ENCODE results near the gene SETD1B.
"Not testable (repeated sequence)": the region's sequence is repeated elsewhere in the genome, so short reads cannot be mapped to it uniquely, and the experiment has no call there.

The SETD1B gene

DNA sequence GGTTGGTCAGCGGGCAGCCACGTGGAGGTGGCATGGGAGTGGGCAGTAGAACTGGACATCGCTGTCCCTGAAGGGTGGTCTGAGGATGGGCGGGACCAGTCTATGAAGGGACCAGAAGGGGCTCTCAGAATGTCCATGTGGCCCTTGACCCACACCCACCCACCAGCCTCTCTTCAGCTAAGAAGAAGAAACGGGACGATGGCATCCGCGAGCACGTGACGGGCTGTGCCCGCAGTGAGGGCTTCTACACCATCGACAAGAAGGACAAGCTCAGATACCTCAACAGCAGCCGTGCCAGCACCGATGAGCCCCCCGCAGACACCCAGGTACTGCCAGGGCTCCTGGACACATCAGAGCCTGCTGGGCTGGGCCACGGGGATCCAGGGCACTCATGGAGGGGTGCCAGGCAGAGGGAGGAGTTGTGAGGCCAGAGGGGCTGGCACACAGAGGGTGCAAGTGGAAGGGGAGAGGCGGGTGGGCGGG is 21.3 kb downstream of the SETD1B start:
- DNase-seq (ENCODE audit: low spot score), result no peak

- DNase-seq (ENCODE audit: low spot score), result no peak
Observed at GRCh38 chr12:121826318-121827150, 22.7 kb downstream of the SETD1B start.

GRCh38 chr12:121827351-121828099 is 23.7 kb downstream of the SETD1B start:
- DNase-seq (ENCODE audit: low spot score), result no peak

DNA sequence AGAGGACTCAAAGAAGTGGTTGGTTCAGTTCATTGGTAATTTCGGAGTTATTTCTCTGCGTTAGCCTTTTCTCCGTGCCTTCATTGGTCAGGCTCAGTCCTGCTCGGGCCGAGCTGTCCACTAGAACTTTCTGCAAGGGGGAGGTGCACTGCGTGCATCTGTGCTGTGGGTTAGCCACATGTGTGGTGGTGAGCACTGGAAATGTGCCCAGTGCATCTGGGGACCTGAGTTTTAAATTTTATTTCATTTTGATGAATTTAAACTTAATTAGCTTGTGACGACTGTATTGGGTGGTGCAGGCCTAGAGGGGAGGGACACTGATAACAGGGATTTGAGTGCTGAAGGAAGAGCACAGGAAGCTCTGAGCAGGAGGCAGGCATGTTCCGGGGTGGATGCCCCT is 24.5 kb downstream of the SETD1B start:
- no peak for DNase-seq (ENCODE audit: low spot score)

- no peak for DNase-seq (ENCODE audit: low spot score)
Observed at GRCh38 chr12:121828826-121829225, 25.0 kb downstream of the SETD1B start.

DNA sequence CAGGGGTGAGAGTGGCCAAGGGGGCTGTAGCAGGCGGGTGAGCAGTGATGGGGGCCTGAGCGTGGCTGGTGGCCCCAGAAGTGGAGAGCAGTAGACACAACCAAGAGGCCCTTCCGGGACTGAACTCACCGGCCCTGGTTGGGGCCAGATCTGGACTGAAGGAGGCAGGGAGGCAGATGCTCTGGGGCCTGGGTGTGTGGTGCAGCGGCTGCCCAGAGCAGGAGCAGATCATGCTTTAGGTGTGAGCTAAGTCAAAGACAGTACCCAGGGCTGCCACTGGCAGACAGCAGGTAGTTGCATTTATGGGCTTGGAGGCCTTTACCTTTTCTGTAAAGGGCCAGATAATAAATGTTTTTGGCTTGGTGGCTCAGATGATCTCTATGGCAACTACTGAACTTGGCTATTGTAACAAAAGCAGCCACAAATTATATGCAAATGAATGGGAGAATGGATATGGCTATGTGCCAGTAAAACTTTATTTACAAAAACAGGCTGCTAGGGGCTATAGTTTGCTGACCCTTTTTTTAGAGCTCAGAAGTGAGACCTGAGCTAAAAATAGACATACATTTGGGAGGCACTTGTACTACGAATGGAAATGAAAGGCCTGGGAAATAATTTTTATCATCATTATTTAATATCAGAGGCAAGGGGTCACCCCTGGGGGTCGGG is 25.6 kb downstream of the SETD1B start:
- DNase-seq (ENCODE audit: low spot score), result no peak

DNA sequence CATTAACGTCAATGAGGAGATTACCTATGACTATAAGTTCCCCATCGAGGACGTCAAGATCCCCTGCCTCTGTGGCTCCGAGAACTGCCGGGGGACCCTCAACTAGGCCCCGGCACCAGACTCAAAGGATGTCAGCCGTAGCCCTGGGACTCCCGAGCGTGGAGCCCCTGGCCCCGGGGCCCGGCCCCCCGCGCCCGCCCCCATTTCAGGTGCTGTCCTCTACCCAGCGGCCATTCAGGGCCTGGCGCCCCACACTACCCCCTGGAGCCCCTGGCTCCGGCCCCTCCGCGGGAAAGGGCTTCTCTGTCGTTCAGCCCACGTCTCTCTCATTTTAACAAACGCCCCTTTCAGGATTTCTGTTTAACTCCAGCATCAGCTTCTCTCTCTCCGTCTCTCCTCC is 26.3 kb downstream of the SETD1B start:
- no peak for DNase-seq (ENCODE audit: low spot score)

DNA sequence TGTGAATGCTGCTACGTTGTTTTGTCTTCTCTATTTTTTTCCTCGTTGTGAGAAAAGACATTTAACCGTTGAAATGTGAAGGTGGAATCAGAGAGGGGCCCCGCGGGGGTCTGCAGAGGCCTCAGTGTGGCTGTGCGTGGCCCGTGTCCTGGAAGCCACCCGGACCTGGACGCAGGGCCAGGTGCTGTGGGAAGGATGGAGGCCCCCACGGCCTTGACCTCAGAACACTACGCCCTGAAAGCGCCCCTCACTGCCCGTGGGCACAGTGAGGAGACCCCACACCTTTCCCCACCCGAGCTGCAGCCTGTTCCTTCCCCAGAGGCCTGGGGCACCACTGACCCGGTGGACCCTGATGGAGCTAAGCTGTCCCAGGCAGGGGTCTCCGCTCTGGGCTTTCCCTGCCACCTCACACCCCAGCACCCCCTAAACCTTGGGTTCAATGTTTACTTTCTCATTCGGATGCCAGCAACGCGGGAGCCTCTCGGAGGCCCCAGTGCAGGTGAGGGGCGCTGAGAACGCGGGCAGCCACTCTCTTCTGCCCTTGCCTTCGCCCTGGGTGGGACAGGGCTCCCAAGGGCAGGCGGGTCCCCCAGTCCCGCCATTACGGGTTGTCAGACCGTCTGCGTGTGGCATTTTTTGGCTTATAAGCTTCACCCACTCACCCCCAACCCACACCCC is 26.9 kb downstream of the SETD1B start:
- DNase-seq (ENCODE audit: low spot score), result no peak

- DNase-seq (ENCODE audit: low spot score), result no peak
Observed at GRCh38 chr12:121831571-121832245, 27.9 kb downstream of the SETD1B start.

GRCh38 chr12:121837680-121838079 is 33.9 kb downstream of the SETD1B start:
- no peak for DNase-seq (ENCODE audit: low spot score)

DNA sequence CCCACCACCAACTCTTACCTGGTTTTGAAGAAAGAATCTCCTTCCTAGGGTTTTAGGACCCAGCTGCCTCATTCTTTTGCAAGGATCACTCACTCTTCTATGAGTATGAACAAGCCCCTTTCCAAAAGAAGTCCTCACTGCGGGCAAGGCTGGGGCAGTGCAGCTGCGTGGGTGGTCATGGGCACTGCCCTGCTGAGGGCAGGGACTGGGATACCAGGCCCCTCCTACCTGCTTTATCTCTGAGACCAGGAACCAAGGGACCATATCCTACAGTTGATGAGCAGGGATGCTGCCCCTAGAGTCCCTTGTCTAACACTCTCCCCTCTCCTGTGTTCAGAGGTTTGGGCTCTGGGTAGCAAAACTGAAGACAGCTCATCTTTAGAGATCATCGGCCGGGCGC is 34.3 kb downstream of the SETD1B start:
- DNase-seq (ENCODE audit: low spot score), result no peak

DNA sequence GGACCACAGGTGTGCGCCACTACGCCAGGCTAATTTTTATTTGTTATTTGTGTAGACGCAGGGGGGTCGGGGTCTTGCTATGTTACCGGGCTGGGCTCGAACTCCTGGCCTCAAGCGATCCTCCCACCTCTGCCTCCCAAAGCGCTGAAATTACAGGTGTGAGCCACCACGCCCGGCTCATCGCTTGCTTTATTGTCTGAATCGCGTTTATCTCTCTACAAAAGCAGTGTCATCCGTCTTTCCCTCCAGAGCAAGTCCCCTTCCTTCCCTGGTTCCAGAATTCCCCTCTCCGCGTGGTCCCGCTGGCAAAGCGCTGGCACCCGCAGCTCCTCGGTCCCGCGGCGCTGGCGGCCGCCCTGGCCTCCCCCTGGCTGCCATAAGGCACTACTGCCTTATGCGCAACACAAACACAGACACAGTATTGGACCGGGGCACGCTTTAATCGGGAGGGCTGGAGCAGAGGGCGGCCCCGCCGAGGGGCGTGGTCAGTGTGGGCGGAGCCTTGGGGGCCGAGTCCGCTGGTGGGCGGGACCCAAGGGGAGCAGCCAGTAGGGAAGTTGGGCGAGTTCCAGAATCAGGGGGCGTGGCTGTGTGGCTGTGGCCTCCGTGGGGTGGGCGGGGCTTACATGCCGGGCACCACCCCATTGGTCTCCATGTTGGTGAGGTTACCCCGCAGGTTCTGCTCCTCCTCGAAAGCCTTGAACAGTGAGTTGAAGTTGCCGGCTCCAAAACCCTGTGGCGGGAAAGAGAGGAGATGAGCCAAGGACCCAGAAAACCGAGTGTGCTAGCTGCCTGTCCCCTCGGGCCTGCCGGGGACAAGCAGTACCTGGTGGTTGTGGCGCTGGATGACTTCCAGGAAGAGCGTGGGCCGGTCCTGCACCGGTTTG is 35.5 kb downstream of the SETD1B start:
- peak; percentile 99 for DNase-seq (ENCODE audit: low spot score)

GRCh38 chr12:121839993-121840761 is 36.4 kb downstream of the SETD1B start:
- DNase-seq (ENCODE audit: low spot score), result no peak

DNA sequence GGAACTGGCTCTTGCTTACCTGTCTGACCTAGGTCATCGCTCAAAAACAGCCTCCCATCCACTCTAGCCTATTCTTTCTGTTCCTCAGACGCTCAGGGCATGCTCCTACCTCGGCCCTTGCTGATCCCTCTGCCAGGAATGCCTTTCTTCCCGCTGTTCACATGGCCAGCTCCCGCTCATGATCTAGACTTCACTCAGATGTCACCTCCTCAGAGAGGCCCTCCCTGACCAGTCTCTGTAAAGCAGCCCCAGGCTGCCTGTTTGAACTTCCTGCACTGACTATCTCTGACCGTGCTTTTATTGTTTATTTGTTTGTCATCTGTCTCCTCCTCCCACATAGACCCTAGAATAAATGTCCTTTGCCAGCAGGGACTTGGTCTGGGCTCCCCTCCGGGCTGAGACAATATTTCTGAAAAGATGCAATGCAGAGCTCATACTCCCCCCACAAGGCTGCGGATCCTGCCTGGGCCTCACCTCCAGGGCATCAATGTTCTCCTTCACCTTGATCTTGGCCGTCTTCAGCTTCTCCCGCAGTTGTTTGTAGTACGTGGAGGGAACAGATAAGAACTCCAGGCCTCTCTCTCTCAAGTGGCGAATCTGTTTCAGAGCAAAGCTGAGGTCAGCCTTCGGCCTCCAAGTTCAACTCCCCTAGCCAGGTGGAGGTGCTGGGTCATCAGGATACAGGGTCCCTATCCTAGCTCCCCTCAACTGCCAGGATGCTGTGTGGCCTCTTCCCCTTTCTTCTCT is 39.6 kb downstream of the SETD1B start:
- DNase-seq (ENCODE audit: low spot score), result no peak

DNA sequence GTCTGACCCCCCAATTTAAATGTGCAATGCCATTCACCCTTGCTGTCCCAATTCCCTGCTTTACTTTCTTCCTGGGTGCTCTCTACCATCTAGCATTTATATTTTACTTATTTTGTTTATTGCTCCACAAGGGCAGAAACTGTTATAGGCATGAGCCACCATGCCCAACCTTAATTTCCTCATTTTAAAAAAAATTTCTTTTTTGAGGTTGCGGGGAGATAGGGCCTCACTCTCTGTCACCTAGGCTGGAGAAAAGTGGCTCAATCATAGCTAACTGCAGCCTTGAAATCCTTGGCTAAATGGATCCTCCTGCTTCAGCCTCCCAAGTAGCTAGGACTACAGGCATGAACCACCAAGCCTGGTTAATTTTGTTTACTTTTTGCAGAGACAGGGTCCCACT is 41.9 kb downstream of the SETD1B start:
- no peak for DNase-seq (ENCODE audit: low spot score)

DNA sequence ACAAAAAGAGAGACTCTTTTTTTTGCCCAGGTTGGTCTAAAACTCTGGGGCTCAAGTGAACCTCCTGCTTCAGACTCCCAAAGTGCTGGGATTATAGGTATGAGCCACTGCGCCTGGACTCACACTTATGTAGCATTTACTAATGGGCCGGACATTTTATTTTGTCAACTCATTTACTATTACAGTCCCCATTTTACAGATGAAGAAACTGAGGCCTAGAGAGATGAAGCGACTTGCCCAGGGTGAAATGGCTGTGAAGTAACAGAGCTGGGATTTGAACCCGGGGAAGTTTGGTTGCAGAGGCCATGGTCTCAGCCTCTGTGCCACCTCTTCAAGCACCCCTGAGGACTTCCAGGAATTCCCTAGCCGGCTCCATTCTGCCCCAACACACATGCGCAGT is 45.4 kb downstream of the SETD1B start:
- DNase-seq (ENCODE audit: low spot score), result no peak

DNA sequence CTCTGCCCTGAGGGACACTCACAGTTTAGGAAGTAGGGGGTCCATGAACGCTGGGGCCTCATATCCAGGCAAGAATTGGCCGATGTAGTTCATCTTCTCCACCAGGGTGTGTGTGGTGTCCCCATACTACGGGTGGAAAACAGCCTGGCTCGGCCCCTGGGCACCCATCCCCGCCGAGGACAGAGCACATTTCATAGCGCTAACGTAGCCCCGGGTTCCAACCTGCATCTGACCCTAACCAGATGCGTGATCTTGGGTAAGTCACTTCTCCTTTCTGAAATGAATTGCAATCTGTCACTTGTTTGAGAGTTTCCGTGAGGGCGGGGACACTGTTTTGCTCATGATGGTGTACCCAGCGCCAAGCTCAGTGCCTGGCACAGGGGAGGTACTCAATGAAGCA is 45.9 kb downstream of the SETD1B start:
- DNase-seq (ENCODE audit: low spot score), result no peak

DNA sequence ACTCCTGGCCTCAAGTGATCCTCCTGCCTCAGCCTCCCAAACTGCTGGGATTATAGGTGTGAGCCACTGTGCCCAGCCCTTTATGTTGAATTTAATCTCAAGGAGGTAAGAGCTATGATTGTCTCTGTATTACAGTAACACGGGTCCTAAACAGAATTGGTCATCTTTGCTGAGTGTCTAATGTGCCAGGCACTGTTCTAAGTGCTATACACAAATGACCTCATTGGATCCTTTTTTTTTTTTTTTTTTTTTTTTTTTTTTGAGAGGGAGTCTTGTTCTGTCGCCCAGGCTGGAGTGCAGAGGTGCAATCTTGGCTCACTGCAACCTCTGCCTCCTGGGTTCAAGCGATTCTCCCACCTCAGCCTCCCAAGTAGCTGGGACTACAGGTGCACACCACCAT is 48.6 kb downstream of the SETD1B start:
- DNase-seq (ENCODE audit: low spot score), result not testable (repeated sequence)

Measured in CD4-positive, alpha-beta T cell treated with Interleukin-2 at 100 ng/mL for 4 hours (primary cell).